Prostate gland (tissue), 2 donors: ENCODE results near the gene SCMH1. TPM values are rescaled to one million over a fixed set of nuclear protein-coding genes. Genes with fewer than 3 reads are reported as not detected.

ENCODE experiments used
- DNase-seq: peaks from one replicate; pipeline ENCODE4 v3.0.0-alpha.2; 2019; ENCODE audit warnings: low spot score
- H3K27ac ChIP-seq, 2 donors: fragments of 200-600 bp; sonication (generic); 2 replicates each; pipeline ENCODE4 v1.5.1; 2017 to 2019
- H3K27me3 ChIP-seq: fragments of 200-600 bp; sonication (generic); replicated peaks from 2 replicates; pipeline ENCODE4 v1.5.1; 2019; ENCODE audit not compliant: insufficient read depth
- H3K36me3 ChIP-seq, 2 donors: fragments of 200-600 bp; sonication (generic); 1 replicate in 1 of 2; 2 replicates in 1 of 2; pipeline versions ENCODE4 v1.5.1 to v1.8.1; 2017 to 2019
- H3K4me1 ChIP-seq: fragments of 200-600 bp; sonication (generic); replicated peaks from 2 replicates; pipeline ENCODE4 v1.5.1; 2019
- H3K4me3 ChIP-seq, 2 donors: fragments of 200-600 bp; sonication (generic); 2 replicates each; pipeline ENCODE4 v1.5.1; 2017 to 2019
- H3K9me3 ChIP-seq: fragments of 200-600 bp; sonication (generic); 2 replicates; pipeline ENCODE4 v1.5.1; 2017
- CTCF ChIP-seq, 4 experiments: fragments of 200-600 bp in 2 of 4; fragments of 450-650 bp in 2 of 4; sonication (generic) in 2 of 4; IDR thresholded peaks; 1 replicate in 3 of 4; 2 replicates in 1 of 4; pipeline ENCODE4 v1.5.1; 2016 to 2019; ENCODE audit warnings: antibody characterized with exemption in 4 of 4, mild to moderate bottlenecking in 2 of 4, moderate library complexity in 2 of 4
- POLR2A ChIP-seq: fragments of 450-650 bp; IDR thresholded peaks from one replicate; pipeline ENCODE4 v1.6.1; 2016; ENCODE audit warnings: antibody characterized with exemption, mild to moderate bottlenecking
- POLR2AphosphoS5 ChIP-seq: sonication (generic); formaldehyde crosslinking; IDR thresholded peaks from one replicate; pipeline ENCODE4 v1.6.1; 2017; ENCODE audit warnings: antibody characterized with exemption
- WGBS: methylation state at CpG from one replicate; pipeline ENCODE4 v1.1.5; 2018; 5-methylcytosine and 5-hydroxymethylcytosine counted together
- intact Hi-C: fragments of 100-400 bp; cut with DNase I; formaldehyde crosslinking; loops from one replicate; pipeline ENCODE4 v1.14.2; 2022
- total RNA-seq, 2 donors: library from RNA; depleted of rRNA; stranded (reverse); fragments of >200 nt; gene quantifications; one replicate each; pipeline ENCODE4 v1.1.0, GENCODE V29; 2016

The SCMH1 gene
- 10 to 100 TPM; 49.0 to 62.7 TPM for total RNA-seq

DNA sequence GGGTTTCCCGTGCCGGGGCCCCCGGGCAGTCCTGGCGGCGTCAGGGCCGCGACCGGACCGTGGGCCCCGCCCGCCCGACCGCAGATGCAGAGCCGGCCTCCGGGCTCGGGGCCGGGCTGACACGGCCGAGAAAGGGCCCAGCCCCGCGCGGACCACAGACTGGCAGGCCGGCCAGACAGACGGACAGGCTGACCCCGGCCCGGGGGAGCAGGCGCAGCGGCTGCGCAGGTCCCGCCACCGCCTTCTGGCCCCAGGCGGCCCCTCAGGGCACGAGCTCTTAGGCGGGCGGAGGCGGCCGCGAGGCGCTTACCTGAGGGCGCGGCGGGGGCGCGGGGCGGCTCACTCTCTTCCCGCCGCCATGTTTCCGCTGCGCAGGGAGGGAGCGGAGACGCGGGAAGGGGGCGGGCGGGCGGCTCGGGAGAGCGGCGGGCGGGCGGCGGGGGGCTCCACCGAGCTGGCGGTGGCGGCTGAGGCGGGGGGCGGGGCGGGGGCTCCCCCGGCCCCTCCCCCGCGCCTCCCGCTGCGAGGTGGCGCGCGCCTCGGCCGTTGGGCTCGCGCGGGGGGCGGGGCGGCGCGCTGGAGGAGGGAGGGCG is at the start of gene SCMH1:
SCMH1 (minus strand) TSS at position 558 of the 593 bp plus-strand sequence. CDS start 56,173 bp downstream, outside the sequence.
- peak; percentile 5 for TF ChIP-seq POLR2A
- TF ChIP-seq CTCF (IDR thresholded peaks at IDR 0.05), result no peak
- TF ChIP-seq POLR2AphosphoS5, result no peak
- under 1% methylated on average over 40 of the region's 85 CpGs for WGBS
- Histone ChIP-seq H3K4me1 (peaks cover 11% of the 10 kb centered on the region), H3K27ac (peak within 1 kb of the TSS; percentile 96 to 97), H3K9me3 (no peaks in the 10 kb centered on the region), H3K27me3 (no peaks in the 10 kb centered on the region), H3K36me3 (no peaks in the 10 kb centered on the region), H3K4me3 (peak within 1 kb of the TSS; percentile 86 to 95)
- DNase-seq, result peak; percentile 27
- intact Hi-C loops, result loop anchor here (5.0 kb wide), 1 partner anchor 140 kb away; no protein-coding TSS in a partner anchor

DNA sequence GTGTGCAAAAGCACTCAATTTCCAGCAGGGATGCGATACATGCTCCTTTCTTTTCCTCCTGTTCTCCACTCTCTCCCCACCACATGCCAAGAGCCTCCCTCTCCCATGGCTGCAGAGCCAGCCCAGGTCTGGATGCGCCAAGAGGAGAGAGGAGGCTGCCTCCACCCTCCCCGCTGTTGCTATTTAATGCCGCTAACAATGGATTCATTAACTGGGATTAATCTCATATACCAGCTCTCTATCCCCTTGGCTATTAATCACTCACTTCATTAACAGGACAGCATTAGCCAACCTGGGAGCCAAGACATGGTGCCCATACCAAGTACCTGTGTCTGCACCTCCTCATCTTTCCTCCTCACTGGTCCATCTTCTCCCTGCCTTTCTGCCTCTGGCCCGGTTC is 49.1 kb upstream of the SCMH1 start:
- H3K27me3 ChIP-seq, result no peaks in the 10 kb centered on the region
- no peaks in the 10 kb centered on the region for H3K4me1 ChIP-seq
- DNase-seq, result no peak
- H3K36me3 ChIP-seq, result no peaks in the 10 kb centered on the region
- WGBS, result 90% methylated on average over 5 of the region's 5 CpGs
- H3K27ac ChIP-seq, result no peak overlapping the region
- TF ChIP-seq POLR2AphosphoS5, result no peak
- no peak for TF ChIP-seq CTCF (IDR thresholded peaks at IDR 0.05)
- TF ChIP-seq POLR2A, result no peak
- H3K4me3 ChIP-seq, result no peak overlapping the region
- H3K9me3 ChIP-seq, result no peaks in the 10 kb centered on the region
- intact Hi-C loops, result no loop called here

DNA sequence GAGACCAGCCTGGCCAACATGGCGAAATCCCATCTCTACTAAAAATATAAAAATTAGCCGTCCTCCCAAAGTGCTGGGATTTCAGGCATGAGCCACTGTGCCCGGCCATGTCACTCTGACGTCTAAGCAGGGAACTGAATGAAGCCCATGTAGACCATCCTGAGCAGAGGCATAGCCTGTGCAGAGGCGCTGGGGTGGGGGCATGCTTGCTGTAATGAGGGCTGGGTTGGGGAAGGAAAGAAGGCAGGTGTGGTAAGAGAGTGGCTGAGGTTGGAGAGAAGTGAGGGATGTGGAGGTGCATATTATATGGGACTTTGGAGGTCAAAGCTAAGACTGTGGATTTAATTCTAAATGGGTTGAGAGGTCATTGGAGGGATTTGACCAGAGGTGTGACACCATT is 47.1 kb upstream of the SCMH1 start:
- Histone ChIP-seq H3K27ac (no peak overlapping the region), H3K36me3 (no peaks in the 10 kb centered on the region), H3K9me3 (no peaks in the 10 kb centered on the region), H3K4me1 (no peaks in the 10 kb centered on the region), H3K27me3 (no peaks in the 10 kb centered on the region), H3K4me3 (no peak overlapping the region)
- intact Hi-C loops, result no loop called here
- 92% methylated on average over 5 of the region's 5 CpGs for WGBS
- no peak for DNase-seq
- TF ChIP-seq POLR2A (no peak), CTCF (IDR thresholded peaks at IDR 0.05) (no peak), POLR2AphosphoS5 (no peak)

DNA sequence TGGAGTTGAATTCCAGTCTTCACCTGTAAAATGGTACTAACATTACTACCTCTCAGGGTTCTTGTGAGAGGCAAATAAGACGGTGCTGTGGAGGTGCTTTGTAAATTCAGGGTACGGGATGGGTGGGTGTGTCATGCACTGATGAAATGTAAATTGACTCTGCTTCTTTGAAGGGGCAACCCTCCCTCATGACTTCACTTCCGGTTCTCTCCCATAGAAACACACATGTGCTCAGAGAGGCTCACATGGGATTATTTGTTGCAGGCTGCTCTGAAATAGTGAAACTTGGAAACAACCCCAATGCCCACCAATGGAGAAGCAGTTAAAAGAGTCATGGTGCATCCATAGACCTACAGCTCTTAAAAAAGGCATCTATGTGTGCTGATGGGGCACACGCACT is 44.9 kb upstream of the SCMH1 start:
- Histone ChIP-seq H3K4me1 (no peaks in the 10 kb centered on the region), H3K9me3 (no peaks in the 10 kb centered on the region), H3K27me3 (no peaks in the 10 kb centered on the region), H3K4me3 (no peak overlapping the region), H3K27ac (no peak overlapping the region), H3K36me3 (no peaks in the 10 kb centered on the region)
- 68% methylated on average over 4 of the region's 4 CpGs for whole genome bisulfite sequencing
- TF ChIP-seq POLR2AphosphoS5 (no peak), POLR2A (no peak), CTCF (IDR thresholded peaks at IDR 0.05) (no peak)
- intact Hi-C loops, result no loop called here
- no peak for DNase-seq

GRCh38 chr1:41286486-41286885 is 44.4 kb upstream of the SCMH1 start:
- WGBS, result 55% methylated on average over 3 of the region's 3 CpGs

More at GRCh38 chr1:41286486-41286885, 44.4 kb upstream of the SCMH1 start:
- no peak overlapping the region for H3K4me3 ChIP-seq
- H3K36me3 ChIP-seq, result no peaks in the 10 kb centered on the region
- intact Hi-C loops, result no loop called here
- TF ChIP-seq POLR2A (no peak), POLR2AphosphoS5 (no peak), CTCF (IDR thresholded peaks at IDR 0.05) (no peak)
- H3K4me1 ChIP-seq, result no peaks in the 10 kb centered on the region
- no peak overlapping the region for H3K27ac ChIP-seq
- H3K9me3 ChIP-seq, result no peaks in the 10 kb centered on the region
- no peaks in the 10 kb centered on the region for H3K27me3 ChIP-seq
- DNase-seq, result no peak
